WERI-Rb-1 (cell line): ENCODE results near the gene PRKAR1B.

Source experiments
- DNase-seq: peaks from one replicate; pipeline ENCODE4 v3.0.0-alpha.2; 2020
- H3K27ac ChIP-seq: fragments of 250-450 bp; sonication (Bioruptor Pico); 2 replicates; pipeline ENCODE4 v1.5.1; 2020; ENCODE audit warnings: mild to moderate bottlenecking, moderate library complexity
- H3K27me3 ChIP-seq: fragments of 250-450 bp; sonication (Bioruptor Pico); 2 replicates; pipeline ENCODE4 v1.5.1; 2021; ENCODE audit warnings: mild to moderate bottlenecking, low read depth, moderate library complexity; ENCODE audit not compliant: insufficient read depth, severe bottlenecking
- H3K36me3 ChIP-seq: fragments of 250-450 bp; sonication (Bioruptor Pico); 2 replicates; pipeline ENCODE4 v1.5.1; 2020; ENCODE audit warnings: mild to moderate bottlenecking, moderate library complexity
- H3K4me3 ChIP-seq: 2 replicates; pipeline ENCODE4 v1.5.1; 2011; ENCODE audit warnings: low read depth, mild to moderate bottlenecking, control low read depth, low read length
- H3K9me3 ChIP-seq: fragments of 250-450 bp; sonication (Bioruptor Pico); 2 replicates; pipeline ENCODE4 v1.5.1; 2021; ENCODE audit warnings: mild to moderate bottlenecking, moderate library complexity; ENCODE audit not compliant: severe bottlenecking
- CTCF ChIP-seq: IDR thresholded peaks from 2 replicates; pipeline ENCODE4 v1.5.1; 2011; ENCODE audit warnings: low read depth, mild to moderate bottlenecking, control low read depth, inconsistent platforms, low read length

PRKAR1B gene

GRCh38 chr7:741191-741671 lies 14.2 kb upstream of the PRKAR1B start:
- peaks cover 3% of the 10 kb centered on the region for H3K9me3 ChIP-seq
- H3K27ac ChIP-seq = no peak overlapping the region
- H3K36me3 ChIP-seq = peaks cover 43% of the 10 kb centered on the region
- H3K4me3 ChIP-seq = no peak overlapping the region
- H3K27me3 ChIP-seq = no peaks in the 10 kb centered on the region
- DNase-seq = peak; percentile 3
- TF ChIP-seq CTCF = no peak

GRCh38 chr7:739983-740942 lies 13.2 kb upstream of the PRKAR1B start:
- Histone ChIP-seq H3K9me3 (peaks cover 3% of the 10 kb centered on the region), H3K36me3 (peaks cover 37% of the 10 kb centered on the region), H3K27me3 (no peaks in the 10 kb centered on the region), H3K4me3 (no peak overlapping the region), H3K27ac (no peak overlapping the region; the same call in 1 of the 2 replicates)
- TF ChIP-seq CTCF = no peak
- DNase-seq = peak; percentile 4

GRCh38 chr7:739455-739982 lies 12.4 kb upstream of the PRKAR1B start:
- H3K9me3 ChIP-seq = peaks cover 5% of the 10 kb centered on the region
- no peaks in the 10 kb centered on the region for H3K27me3 ChIP-seq
- H3K36me3 ChIP-seq = peaks cover 32% of the 10 kb centered on the region
- peak overlapping the region; percentile 16; the same call in 1 of the 2 replicates for H3K27ac ChIP-seq
- peak; percentile 3 for DNase-seq
- TF ChIP-seq CTCF = no peak
- H3K4me3 ChIP-seq = no peak overlapping the region

- peaks cover 8% of the 10 kb centered on the region for H3K9me3 ChIP-seq
- H3K4me3 ChIP-seq = no peak overlapping the region
- H3K27ac ChIP-seq = no peak overlapping the region
- TF ChIP-seq CTCF = no peak
- no peaks in the 10 kb centered on the region for H3K27me3 ChIP-seq
- H3K36me3 ChIP-seq = peaks cover 35% of the 10 kb centered on the region
- DNase-seq = peak; percentile 20
Observed at GRCh38 chr7:738723-739454, 11.8 kb upstream of the PRKAR1B start.

- H3K27ac ChIP-seq = no peak overlapping the region
- no peak for TF ChIP-seq CTCF
- no peaks in the 10 kb centered on the region for H3K27me3 ChIP-seq
- peaks cover 40% of the 10 kb centered on the region for H3K36me3 ChIP-seq
- peak; percentile 0 for DNase-seq
- peaks cover 8% of the 10 kb centered on the region for H3K9me3 ChIP-seq
- no peak overlapping the region for H3K4me3 ChIP-seq
Observed at GRCh38 chr7:738241-738640, 11.2 kb upstream of the PRKAR1B start.
